GM18861 (cell line): ENCODE measurements around the gene MAEA.
"Not testable (repeated sequence)": the region's sequence is repeated elsewhere in the genome, so short reads cannot be mapped to it uniquely, and the experiment has no call there.

Source experiments
- ATAC-seq: cut with Tn5 transposase; IDR thresholded peaks from one replicate; pipeline ENCODE4 v1.9.1; 2021; ENCODE audit not compliant: unreplicated experiment

MAEA gene

DNA sequence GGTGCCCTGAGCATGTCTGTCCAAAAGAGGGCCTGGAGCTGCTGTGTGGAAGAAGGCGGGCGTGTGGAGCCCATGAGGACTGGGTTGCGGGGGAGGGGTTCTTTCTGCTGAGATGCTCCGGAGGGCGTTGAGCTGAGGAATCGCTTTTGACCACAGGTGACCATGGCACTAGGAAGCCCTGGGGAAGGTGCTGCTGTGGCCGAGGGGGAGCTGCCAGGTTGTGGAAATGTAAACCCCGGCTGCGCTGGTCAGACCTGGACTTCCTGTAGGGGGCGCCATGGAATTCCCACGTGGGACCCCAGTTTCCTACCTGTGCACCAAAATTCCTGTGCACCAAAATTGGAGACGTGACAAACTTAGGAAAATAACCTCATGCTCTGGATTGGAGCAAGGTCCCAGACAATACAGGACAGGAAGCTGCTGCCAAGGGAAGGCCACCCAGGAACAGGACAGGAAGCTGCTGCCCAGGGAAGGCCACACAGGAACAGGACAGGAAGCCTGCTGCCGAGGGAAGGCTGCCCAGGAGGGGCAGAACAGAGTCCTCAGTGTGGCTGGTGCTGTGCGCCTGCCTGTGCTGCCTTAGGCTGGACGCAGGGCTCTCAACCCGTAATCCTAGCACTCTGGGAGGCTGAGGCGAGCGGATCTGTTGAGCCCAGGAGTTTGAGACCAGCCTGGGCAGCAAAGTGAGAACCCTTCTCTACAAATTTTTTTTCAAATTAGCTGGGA, 29.0 kb downstream of the MAEA start:
- ATAC-seq: no peak

DNA sequence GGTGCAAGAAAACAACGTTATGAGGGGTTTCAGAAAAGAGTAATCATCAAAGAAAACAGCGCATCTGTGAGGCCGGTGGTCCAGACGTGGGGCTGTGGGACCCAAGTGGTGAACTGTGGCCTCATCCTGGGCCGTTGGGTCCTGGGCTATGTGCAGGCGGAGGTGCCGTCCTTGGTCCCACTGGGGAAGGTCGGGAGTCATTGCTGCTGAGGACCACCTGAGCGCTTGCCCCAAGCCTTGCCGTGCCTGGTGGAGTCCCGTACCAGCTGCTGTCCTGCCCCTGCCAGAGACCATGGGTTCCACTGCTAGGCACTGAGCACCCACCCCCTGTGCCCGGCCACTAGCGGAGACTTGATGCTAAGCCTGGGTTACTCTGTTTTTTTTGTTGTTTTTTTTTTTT, 31.8 kb downstream of the MAEA start:
- ATAC-seq: no peak

DNA sequence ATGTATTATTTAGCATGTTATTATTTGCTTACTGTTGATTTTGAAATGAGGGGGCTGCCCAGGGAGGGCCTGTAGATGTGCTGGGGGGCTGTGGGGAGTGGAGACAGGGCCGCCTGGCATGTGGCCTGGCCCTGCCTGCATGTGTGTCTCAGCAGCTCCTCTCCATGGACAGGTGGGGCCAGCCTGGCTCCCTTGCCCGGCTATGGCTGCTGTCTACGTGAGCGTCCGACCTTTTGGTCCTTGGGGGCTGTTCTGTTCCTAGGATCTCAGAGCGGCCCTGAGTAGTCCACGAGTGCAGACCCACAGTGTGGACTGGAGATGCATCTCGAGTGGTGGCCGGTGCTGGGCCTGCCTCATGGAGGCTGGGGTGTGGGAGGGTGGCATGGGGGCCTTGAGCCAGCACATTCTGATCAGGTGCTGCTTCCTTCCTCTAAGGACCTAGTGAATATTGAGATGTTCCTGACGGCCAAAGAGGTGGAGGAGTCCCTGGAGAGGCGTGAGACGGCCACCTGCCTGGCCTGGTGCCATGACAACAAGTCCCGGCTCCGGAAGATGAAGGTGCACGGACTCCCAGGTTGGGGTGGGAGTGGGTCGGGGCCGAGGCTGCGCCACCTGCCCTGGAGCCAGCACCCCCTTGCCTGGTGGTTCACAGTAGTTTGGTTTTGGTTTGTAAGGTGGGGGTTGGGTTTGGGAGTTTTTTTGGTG, 32.4 kb downstream of the MAEA start:
- no peak for ATAC-seq

DNA sequence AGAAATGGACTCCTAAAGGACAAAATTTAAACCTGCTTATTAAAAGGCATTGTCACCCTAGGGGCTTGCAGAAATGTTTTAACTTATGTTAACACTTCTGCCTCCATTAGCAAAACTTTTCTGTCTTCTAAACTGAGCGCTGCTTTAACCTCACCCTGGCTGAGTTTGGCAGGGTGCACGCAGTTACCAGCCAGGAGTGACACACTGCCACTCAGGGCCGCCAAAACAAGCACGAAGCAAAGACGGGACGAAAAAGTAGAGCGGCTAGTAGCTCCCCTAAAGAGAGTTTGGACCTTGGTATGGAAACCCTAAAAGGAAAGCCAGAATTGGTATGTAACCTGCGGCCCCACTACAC, 33.6 kb downstream of the MAEA start:
- ATAC-seq: no peak

DNA sequence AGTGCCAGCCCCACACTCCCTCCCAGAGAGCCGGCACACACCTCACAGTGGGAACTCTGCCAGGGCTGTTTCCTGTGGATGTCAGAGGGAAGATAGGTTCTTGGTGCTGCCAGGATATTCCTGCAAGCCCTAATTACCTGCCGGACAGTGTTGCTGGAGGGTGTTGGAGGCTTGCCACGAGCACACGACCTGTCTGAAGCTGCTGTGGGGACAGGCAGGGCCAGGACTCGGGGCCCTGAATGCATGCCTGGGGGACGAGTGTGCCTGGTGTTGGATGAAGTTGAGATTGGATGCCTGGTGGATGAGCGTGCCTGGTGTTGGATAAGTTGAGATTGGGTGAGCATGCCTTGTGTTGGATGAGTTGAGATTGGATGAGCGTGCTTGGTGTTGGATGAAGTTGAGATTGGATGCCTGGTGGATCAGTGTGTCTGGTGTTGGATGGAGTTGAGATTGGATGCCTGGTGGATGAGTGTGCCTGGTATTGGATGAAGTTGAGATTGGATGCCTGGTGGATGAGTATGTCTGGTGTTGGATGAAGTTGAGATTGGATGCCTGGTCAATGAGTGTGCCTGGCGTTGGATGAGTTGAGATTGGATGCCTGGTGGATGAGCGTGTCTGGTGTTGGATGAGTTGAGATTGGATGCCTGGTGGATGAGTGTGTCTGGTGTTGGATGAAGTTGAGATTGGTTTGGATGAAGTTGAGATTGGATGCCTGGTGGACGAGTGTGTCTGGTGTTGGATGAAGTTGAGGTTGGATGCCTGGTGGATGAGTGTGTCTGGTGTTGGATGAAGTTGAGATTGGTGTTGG, 34.1 kb downstream of the MAEA start:
- no peak for ATAC-seq

DNA sequence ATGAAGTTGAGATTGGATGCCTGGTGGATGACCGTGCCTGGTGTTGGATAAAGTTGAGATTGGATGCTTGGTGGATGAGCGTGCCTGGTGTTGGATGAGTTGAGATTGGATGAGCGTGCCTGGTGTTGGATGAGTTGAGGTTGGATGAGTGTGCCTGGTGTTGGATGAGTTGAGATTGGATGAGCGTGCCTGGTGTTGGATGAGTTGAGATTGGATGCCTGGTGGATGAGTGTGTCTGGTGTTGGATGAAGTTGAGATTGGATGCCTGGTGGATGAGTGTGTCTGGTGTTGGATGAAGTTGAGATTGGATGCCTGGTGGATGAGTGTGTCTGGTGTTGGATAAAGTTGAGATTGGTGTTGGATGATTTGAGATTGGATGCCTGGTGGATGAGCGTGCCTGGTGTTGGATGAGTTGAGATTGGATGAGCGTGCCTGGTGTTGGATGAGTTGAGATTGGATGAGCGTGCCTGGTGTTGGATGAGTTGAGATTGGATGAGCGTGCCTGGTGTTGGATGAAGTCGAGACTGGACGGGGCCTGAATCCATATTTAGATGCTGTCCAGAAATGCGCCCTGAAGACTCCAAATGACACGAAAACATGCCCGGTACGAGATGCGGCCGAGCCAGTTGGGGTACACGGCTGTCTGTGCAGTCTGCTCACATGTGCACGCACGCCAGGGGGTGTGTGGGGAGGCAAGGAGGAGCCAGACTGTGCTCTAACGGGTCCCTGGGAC, 34.9 kb downstream of the MAEA start:
- not testable (repeated sequence) for ATAC-seq

DNA sequence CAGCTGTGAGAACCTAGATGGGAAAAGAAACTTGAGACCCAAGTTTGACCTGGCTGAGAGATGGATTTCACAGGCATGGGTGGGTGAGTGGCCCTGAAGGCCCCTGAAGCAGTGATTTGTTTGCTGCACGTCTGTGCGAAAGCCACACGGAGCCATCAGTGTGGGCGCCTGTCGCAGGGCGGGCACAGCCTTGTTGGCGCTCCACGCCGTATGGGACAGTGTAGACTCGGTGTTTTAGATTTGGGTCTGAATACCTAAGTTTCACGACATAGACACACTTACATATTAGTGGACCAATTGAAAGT, 35.4 kb downstream of the MAEA start:
- no peak for ATAC-seq

DNA sequence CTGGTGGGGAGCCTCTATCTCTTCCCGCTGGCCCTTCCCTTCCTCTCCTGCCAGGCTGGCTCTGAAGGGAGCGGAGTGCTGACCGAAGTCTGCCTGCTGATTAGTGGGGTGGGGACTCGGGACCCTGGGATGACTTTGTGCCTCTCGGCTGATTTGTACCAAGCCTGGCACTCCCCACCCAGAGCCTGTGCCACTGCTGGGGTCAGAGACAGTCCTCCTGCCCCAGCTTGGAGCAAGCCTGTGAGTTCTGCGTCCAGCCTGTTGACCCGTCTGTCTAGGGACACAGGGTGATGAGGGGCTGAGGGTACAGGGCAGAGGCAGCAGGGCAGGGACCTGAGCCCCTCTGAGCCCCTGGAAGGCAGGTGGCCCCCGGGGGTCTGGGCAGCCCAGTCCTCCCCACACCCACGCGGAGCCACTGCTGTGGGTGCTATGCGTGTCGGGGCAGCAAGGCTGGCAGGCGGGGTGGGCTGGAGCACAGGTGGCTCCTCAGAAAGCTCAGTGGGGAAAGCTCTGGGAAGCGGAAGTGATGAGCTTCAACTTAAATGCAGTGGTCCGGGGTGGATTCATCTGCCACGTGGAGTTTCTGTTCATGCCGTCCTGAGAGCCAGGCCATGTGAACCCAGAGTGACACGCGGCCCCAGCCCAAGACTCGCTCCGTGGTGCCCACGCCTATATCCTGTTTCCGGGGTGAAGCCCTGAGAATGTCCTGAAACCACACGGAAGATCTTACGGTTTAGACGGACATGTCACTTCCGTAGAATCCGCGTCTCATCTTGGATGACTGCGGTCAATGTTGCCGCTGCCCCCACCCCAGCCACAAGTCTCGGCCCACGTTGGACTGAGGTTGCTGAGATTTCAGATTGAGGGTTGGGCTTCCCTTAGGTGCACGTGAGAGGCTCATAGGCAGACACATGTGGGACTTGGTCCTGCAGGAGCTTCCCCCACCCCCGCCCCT, 36.3 kb downstream of the MAEA start:
- ATAC-seq: no peak

DNA sequence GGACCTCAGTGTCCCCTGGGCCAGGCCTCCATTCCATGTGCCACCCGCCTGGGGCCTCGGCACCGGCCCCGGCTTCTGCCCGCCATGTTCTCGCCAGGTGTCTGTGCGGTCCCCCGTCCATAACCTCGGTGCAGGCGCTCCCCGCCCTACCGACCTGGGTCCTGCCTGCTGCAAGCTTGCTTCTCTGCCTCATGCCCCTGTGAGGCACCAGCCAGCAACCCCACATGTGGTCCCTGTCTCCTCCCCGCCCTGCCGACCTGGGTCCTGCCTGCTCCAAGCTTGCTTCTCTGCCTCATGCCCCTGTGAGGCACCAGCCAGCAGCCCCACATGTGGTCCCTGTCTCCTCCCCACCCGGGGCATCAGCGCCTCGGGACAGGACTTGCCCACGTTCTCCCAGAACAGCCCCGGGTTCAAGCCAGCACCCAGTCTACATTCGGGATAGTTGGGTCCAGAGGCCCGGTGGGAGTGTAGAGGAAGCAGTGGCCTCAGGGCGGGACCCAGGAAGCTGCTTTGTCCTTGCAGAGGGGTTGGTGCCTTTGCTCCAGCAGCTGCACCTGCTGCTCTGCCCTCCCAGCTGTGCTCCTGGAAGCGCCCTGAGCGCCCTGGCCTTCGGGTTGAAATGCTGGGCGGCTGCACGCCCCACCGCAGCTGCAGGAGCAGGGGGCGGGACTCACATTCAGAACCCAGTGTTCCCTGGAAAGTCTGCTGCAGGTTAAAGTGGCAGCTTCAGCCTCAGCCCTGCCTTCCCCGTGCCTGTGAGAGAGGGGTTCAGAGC, 37.2 kb downstream of the MAEA start:
- no peak for ATAC-seq

DNA sequence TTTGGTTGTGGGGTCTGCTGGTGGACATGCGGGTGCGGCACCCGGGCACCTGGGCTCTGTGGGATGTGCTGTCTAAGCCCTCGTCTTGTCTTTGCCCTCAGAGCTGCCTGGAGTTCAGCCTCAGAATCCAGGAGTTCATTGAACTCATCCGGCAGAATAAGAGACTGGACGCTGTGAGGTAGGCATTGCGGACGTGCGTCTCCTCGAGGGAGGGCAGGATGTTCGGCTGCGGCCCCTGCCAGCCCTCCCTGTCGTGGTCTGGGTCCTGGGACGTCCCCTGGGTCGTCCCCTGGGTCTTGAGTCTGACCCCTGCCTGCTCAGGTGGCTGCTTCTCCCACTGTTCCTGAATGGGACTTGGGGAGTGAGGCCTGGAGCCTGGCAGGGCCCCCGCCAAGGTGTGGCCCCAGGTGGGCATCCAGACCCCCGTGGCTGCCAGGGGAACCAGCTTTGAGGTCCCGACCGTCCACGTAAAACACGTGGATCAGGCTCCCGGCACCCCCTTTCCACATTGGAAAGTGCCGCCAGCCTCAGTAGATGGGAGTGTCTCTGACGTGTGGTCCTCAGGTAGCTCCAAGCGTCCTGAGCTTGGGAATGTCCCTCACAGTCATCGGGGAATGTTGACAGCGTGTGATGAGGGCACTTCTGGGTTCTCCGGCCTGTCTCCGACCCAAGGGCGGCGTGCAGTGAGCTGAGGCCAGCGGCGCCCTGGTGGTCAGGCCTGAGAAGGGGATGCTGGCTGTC, 38.0 kb downstream of the MAEA start:
- no peak for ATAC-seq

DNA sequence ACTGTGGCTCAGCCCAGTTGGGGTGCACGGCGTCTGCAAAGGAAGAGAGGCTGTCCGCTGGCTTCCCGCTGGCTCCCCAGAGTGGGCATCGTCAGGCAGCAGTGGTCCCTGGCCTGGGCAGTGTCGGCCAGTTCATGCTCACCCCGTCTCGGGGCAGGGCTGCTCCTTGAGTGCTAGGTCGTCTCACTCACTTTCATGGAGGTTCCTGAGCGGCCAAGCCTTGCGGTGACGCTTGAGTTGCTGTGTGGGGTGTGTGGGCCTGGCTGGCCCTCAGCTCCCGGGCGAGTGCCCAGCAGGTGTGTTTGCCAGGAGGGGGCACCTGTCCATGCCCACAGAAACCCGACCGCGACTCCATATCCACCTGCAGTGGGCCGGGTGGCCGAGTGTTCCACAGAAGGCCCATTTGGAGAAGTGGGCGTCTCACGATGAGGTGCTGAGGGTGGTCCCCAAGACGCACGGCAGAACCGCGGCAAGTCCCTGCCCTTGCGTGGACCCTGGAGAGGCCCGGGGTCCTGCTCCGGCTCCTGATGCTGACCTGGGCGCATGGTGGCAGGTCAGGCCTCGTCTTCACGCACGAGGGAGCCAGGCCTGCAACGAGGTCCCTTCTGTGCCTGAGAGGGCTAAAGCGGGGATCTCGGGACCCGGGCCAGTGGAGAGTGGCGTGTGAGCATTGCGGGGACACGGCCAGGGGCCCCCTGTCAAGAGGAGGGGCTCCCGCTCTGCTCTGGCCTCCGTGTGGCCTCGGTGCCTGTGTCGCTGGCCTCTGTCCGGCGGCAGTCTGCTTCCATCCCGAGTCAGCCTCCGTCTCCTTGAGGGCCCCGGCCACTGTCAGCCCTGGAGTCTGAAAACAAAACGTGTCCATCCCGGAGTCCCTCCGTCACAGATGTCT, 38.8 kb downstream of the MAEA start:
- ATAC-seq: no peak

DNA sequence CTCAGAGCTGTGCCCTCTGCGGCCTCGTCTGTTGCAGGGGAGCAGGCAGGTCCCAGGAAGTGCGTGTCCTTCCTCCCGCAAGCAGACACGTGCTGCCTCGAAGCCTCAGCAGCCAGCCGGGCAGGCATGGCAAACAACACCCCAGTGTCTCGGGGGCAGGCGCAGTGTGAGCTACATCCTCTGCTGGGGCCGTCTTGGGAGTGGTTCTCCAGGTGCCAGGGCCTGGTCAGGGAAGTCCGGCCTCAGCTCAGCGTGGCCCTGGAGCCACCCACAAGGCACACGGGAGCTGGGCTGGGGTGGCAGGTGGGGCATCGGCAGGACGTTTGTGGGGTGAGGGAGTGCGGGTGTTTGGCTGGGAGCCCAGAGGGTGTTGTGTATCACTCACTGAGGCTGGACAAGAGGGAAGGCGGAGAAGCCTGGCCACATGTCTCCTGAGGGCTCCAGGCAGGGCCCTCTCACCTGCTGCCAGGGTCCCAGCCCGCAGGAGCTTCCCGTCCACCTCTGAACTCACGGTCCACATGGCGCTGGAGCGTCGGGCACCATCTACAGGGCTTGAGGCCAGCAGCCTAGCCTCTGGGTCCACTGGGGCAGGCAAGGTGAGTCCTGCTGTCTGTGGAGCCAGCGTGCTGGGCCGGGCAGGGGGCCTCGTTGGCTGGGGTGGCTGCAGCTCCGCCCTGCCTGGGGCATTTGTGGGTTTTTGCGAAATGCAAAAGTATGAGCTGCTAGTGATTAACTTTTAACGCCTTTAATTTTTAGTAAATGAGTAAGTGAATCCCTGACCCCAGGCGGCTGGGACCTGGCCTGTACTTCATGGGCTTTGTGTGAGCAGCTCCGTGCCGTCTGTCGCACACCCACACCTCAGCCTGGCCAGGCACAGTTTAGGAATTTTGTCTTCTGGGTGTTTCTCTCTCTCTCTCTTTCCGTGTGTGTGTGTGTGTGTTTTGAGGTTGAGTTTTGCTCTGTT, 40.0 kb downstream of the MAEA start:
- ATAC-seq: no peak

DNA sequence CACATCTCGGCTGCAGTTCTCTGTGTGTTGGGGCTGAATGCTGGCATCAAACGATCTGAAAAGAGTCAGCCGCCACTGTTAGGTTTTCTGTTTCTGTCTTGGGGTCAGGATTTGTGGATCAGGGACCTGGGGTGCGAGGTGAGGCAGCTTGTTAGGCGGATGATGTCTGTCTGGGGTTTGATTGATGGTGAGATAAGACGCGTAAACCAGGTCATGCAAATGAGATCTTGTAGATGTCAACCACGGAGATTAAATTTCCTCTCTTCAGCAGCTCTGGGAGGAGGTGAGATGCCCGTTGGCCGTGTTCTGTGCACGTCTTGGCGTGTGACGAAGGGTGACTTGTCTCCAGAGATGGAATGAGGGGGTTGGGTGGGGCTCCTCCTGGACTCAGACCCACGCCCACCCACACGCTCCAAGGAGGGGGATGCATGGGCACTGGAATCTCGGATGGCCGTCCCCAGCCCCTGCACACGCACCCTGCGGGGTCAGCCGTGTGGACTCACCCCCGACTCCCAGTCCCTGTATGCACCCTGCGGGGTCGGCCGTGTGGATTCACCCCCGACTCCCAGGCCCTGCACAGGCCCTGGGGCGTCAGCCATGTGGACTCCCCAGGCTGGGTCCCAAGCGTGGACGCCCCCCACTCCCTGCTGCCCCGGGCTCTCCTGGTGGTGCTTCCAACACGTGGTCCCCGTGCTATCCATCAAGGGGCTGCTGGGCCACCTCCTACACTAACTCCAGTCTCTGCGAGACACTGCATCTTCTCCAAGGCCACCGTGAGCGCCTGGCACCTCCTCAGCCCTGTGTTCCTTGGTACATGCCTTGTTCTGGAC, 41.3 kb downstream of the MAEA start:
- ATAC-seq: no peak

DNA sequence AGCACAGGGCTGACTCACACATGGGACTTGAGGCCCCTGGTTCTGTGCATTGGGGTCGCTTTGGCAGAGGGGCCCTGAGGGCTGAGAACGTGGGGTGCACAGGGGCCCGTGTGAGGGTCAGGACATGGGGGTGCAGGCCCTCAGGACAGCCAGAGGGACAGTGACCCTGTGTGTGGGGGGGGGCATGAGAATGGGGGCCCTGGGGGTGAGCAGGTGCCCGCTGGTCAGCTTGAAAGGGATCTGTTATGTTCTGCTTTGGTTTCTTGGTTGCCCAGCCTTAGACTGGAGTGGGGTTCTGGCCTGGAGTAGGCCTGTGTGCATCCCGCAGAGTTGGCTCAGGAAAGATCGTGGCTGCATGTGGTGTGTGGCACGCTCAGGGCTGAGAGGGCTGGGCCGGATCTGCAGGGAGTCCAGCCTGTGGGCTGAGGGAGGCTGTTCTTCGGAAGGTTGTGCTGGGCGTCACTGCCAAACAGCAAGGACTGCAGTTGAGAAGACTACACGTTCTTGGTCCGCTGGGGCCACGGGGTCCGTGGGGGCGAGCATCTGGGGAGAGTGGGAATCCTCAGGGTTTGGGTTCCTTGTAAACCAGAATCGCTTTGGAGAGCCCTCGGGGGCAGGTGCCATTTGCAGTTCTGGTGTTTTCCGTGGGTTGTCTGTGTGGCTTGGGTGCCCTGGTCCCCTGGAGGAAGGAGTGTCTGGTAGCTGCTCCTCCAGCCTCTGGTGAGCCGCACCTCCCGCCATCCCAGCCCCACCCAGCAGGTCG, 42.1 kb downstream of the MAEA start:
- ATAC-seq: no peak

DNA sequence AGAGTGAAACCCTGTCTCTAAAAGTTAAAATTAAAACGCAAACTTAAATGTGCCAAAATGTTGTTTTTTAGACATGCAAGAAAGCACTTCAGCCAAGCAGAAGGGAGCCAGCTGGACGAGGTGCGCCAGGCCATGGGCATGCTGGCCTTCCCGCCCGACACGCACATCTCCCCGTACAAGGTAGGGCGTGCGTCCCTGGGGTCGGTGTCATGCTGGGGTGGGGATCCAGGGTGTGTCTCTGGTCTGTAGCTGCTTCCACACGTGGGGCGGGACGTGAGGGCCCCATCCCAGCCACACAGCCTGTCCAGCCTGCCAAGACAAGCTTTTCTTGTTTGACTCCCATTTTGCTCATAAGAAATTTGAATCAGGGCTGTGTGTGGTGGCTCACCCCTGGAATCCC, 43.0 kb downstream of the MAEA start:
- ATAC-seq: no peak
